ENCODE measurements around the gene EIF1.

The EIF1 gene

GRCh38 chr17:41738077-41738800 lies 49.6 kb downstream of the EIF1 start:
- Histone ChIP-seq H2BK5ac (ENCODE audit: low read length) (peak overlapping the region; percentile 40), H2BK120ac (ENCODE audit: low read depth, low read length) (peak overlapping the region; percentile 48), H3K4me3 (ENCODE audit: low read length in 2 of 2) (no peak overlapping the region), H3K4me1 (ENCODE audit: control insufficient read depth in 2 of 2, insufficient read depth in 1 of 2, low read depth in 1 of 2, low read length in 2 of 2) (peaks cover 6 to 9% of the 10 kb centered on the region in 2 donors), H4K91ac (ENCODE audit: low read depth, low read length, poor library complexity) (peak overlapping the region; percentile 18), H2BK12ac (ENCODE audit: low read length) (peak overlapping the region; percentile 8), H4K8ac (ENCODE audit: low read depth, low read length) (peak overlapping the region; percentile 70), H3K9me3 (replicated peaks in 1 of 2; ENCODE audit: control insufficient read depth in 2 of 2, insufficient read depth in 1 of 2, low read depth in 1 of 2, low read length in 2 of 2) (no peaks in the 10 kb centered on the region), H3K18ac (ENCODE audit: low read length) (peak overlapping the region; percentile 86), H2BK15ac (ENCODE audit: low read length) (peak overlapping the region; percentile 34), H3K4ac (ENCODE audit: low read length) (peak overlapping the region; percentile 28), H2AK5ac (ENCODE audit: low read depth, low read length) (peak overlapping the region; percentile 97), H3K36me3 (replicated peaks in 1 of 2; ENCODE audit: control insufficient read depth in 2 of 2, insufficient read depth in 2 of 2, low read length in 2 of 2) (no peaks in the 10 kb centered on the region), H3K27ac (replicated peaks; ENCODE audit: low read length) (no peak overlapping the region), H3K4me2 (ENCODE audit: insufficient read depth, low read length, poor library complexity, severe bottlenecking) (no peak overlapping the region), H3K23ac (ENCODE audit: low read depth, low read length, poor library complexity) (no peak overlapping the region), H2AFZ (ENCODE audit: low read length) (peak overlapping the region; percentile 95), H3K9ac (ENCODE audit: low read depth, low read length, poor library complexity) (no peak overlapping the region), H3K27me3 (ENCODE audit: control insufficient read depth in 3 of 3, insufficient read depth in 3 of 3, low read depth in 1 of 3, low read length in 3 of 3) (peaks cover 5 to 34% (median 34%) of the 10 kb centered on the region in 3 experiments), H3K14ac (ENCODE audit: low read length) (no peak overlapping the region), H3K79me1 (ENCODE audit: low read depth, low read length) (no peaks in the 10 kb centered on the region)
- no CpG with 5 or more reads among the region's 10 CpGs for WGBS, 2 donors (ENCODE audit: extremely low coverage in 2 of 2, insufficient read length in 2 of 2, insufficient replicate concordance in 1 of 2)
- DNase-seq (ENCODE audit: low spot score): peak; percentile 82

DNA sequence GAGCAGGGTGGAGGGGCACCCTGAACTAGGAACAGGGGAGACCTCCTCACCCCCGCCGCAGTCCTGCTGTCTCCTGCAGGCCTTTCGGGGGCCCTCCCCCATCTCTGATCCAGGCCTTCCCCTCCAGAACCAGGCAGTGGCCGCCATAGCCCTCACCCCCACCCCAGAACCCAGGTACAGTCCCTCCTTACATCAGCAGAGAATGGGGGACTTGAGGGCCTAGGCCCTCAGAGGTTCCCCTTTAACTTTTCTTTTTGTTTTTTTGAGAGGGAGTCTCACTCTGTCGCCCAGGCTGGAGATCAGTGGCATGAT lies 50.1 kb downstream of the EIF1 start:
- Histone ChIP-seq H3K79me1 (ENCODE audit: low read depth, low read length) (no peaks in the 10 kb centered on the region), H3K4me1 (ENCODE audit: control insufficient read depth in 2 of 2, insufficient read depth in 1 of 2, low read depth in 1 of 2, low read length in 2 of 2) (peaks cover 4 to 7% of the 10 kb centered on the region in 2 donors), H4K8ac (ENCODE audit: low read depth, low read length) (no peak overlapping the region), H3K23ac (ENCODE audit: low read depth, low read length, poor library complexity) (no peak overlapping the region), H3K4ac (ENCODE audit: low read length) (peak overlapping the region; percentile 28), H2AFZ (ENCODE audit: low read length) (peak overlapping the region; percentile 95), H3K18ac (ENCODE audit: low read length) (peak overlapping the region; percentile 86), H2AK5ac (ENCODE audit: low read depth, low read length) (peak overlapping the region; percentile 97), H4K91ac (ENCODE audit: low read depth, low read length, poor library complexity) (peak overlapping the region; percentile 18), H3K9ac (ENCODE audit: low read depth, low read length, poor library complexity) (no peak overlapping the region), H3K4me3 (ENCODE audit: low read length in 2 of 2) (no peak overlapping the region), H2BK120ac (ENCODE audit: low read depth, low read length) (peak overlapping the region; percentile 48), H2BK12ac (ENCODE audit: low read length) (peak overlapping the region; percentile 8), H3K14ac (ENCODE audit: low read length) (no peak overlapping the region), H3K27me3 (ENCODE audit: control insufficient read depth in 3 of 3, insufficient read depth in 3 of 3, low read depth in 1 of 3, low read length in 3 of 3) (peaks cover 2 to 33% (median 28%) of the 10 kb centered on the region in 3 experiments), H2BK15ac (ENCODE audit: low read length) (peak overlapping the region; percentile 34), H2BK5ac (ENCODE audit: low read length) (peak overlapping the region; percentile 40), H3K9me3 (replicated peaks in 1 of 2; ENCODE audit: control insufficient read depth in 2 of 2, insufficient read depth in 1 of 2, low read depth in 1 of 2, low read length in 2 of 2) (no peaks in the 10 kb centered on the region), H3K4me2 (ENCODE audit: insufficient read depth, low read length, poor library complexity, severe bottlenecking) (no peak overlapping the region), H3K27ac (replicated peaks; ENCODE audit: low read length) (no peak overlapping the region), H3K36me3 (replicated peaks in 1 of 2; ENCODE audit: control insufficient read depth in 2 of 2, insufficient read depth in 2 of 2, low read length in 2 of 2) (no peaks in the 10 kb centered on the region)
- DNase-seq (ENCODE audit: low spot score): no peak
- no CpG with 5 or more reads among the region's 5 CpGs for WGBS, 2 donors (ENCODE audit: extremely low coverage in 2 of 2, insufficient read length in 2 of 2, insufficient replicate concordance in 1 of 2)

DNA sequence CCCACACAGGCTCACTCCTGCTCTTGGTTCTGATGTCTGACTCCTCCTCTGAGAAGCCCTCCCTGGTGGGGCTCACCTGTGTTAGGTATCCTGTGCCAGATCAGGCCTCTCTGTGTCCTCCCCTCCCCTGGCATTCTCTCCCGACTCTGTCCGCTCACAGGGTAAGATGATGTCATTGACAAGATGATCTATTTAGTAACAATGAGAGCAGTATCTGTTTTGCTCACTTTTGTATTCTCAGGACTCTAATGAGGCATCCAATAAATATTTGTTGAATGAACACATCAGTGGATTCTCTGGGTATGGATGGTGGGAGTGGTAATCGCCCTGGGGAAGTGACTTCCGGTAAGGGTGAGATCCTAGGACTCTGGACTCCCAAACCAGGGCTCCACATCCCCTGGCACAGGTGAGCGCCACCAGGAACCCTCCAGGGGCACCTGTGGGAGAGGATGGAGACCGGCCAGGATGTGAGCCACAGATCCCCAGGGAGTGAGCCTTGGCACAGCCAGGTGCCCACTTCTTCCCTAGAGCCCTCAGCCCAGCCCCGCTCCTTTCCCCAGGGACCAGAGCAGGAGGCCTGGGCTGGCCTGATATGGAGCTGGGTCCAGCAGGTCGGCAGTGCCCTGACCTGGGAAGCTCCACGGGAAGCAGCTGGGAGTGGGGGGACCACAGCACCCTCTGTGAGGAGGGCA lies 51.1 kb downstream of the EIF1 start:
- Histone ChIP-seq H3K27ac (replicated peaks; ENCODE audit: low read length) (no peak overlapping the region), H3K36me3 (replicated peaks in 1 of 2; ENCODE audit: control insufficient read depth in 2 of 2, insufficient read depth in 2 of 2, low read length in 2 of 2) (no peaks in the 10 kb centered on the region), H4K91ac (ENCODE audit: low read depth, low read length, poor library complexity) (no peak overlapping the region), H2BK12ac (ENCODE audit: low read length) (peak overlapping the region; percentile 4), H4K8ac (ENCODE audit: low read depth, low read length) (no peak overlapping the region), H3K4me2 (ENCODE audit: insufficient read depth, low read length, poor library complexity, severe bottlenecking) (no peak overlapping the region), H3K18ac (ENCODE audit: low read length) (peak overlapping the region; percentile 25), H3K79me1 (ENCODE audit: low read depth, low read length) (no peaks in the 10 kb centered on the region), H3K9me3 (replicated peaks in 1 of 2; ENCODE audit: control insufficient read depth in 2 of 2, insufficient read depth in 1 of 2, low read depth in 1 of 2, low read length in 2 of 2) (no peaks in the 10 kb centered on the region), H2BK15ac (ENCODE audit: low read length) (peak overlapping the region; percentile 4), H2BK5ac (ENCODE audit: low read length) (no peak overlapping the region), H2BK120ac (ENCODE audit: low read depth, low read length) (no peak overlapping the region), H3K23ac (ENCODE audit: low read depth, low read length, poor library complexity) (no peak overlapping the region), H3K4me3 (ENCODE audit: low read length in 2 of 2) (no peak overlapping the region), H3K27me3 (ENCODE audit: control insufficient read depth in 3 of 3, insufficient read depth in 3 of 3, low read depth in 1 of 3, low read length in 3 of 3) (peaks cover 2 to 30% (median 22%) of the 10 kb centered on the region in 3 experiments), H3K14ac (ENCODE audit: low read length) (no peak overlapping the region), H2AK5ac (ENCODE audit: low read depth, low read length) (peak overlapping the region; percentile 72), H3K4me1 (ENCODE audit: control insufficient read depth in 2 of 2, insufficient read depth in 1 of 2, low read depth in 1 of 2, low read length in 2 of 2) (peaks cover 4 to 6% of the 10 kb centered on the region in 2 donors), H2AFZ (ENCODE audit: low read length) (peak overlapping the region; percentile 46), H3K4ac (ENCODE audit: low read length) (no peak overlapping the region), H3K9ac (ENCODE audit: low read depth, low read length, poor library complexity) (no peak overlapping the region)
- no CpG with 5 or more reads among the region's 9 CpGs for WGBS, 2 donors (ENCODE audit: extremely low coverage in 2 of 2, insufficient read length in 2 of 2, insufficient replicate concordance in 1 of 2)
- DNase-seq (ENCODE audit: low spot score): no peak

DNA sequence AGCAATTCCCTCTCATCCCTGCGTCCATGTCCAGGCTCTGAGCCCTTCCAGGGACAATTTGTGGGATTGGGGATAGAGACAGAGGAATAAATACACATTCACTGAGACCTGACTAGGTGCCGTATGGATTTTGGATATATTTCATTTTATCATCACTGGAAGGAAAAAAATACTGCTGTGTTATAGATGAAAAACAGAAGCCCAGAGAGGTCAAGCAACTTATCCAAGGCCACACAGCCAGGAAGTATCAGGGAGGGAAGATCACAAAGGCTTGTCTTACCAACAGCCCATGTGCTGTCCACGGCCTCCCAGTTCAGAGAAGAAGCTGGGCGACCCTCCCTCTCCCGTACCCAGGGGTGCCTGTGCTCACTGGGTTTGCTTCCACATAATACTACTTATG lies 51.8 kb downstream of the EIF1 start:
- Histone ChIP-seq H3K9me3 (replicated peaks in 1 of 2; ENCODE audit: control insufficient read depth in 2 of 2, insufficient read depth in 1 of 2, low read depth in 1 of 2, low read length in 2 of 2) (no peaks in the 10 kb centered on the region), H2BK5ac (ENCODE audit: low read length) (no peak overlapping the region), H3K36me3 (replicated peaks in 1 of 2; ENCODE audit: control insufficient read depth in 2 of 2, insufficient read depth in 2 of 2, low read length in 2 of 2) (no peaks in the 10 kb centered on the region), H3K27me3 (ENCODE audit: control insufficient read depth in 3 of 3, insufficient read depth in 3 of 3, low read depth in 1 of 3, low read length in 3 of 3) (peaks cover 2 to 25% (median 15%) of the 10 kb centered on the region in 3 experiments), H2AK5ac (ENCODE audit: low read depth, low read length) (peak overlapping the region; percentile 72), H3K4me2 (ENCODE audit: insufficient read depth, low read length, poor library complexity, severe bottlenecking) (no peak overlapping the region), H3K4ac (ENCODE audit: low read length) (no peak overlapping the region), H3K18ac (ENCODE audit: low read length) (peak overlapping the region; percentile 7), H2BK120ac (ENCODE audit: low read depth, low read length) (no peak overlapping the region), H3K4me3 (ENCODE audit: low read length in 2 of 2) (no peak overlapping the region), H3K4me1 (ENCODE audit: control insufficient read depth in 2 of 2, insufficient read depth in 1 of 2, low read depth in 1 of 2, low read length in 2 of 2) (peaks cover 4 to 5% of the 10 kb centered on the region in 2 donors), H4K8ac (ENCODE audit: low read depth, low read length) (no peak overlapping the region), H3K27ac (replicated peaks; ENCODE audit: low read length) (no peak overlapping the region), H4K91ac (ENCODE audit: low read depth, low read length, poor library complexity) (no peak overlapping the region), H2BK12ac (ENCODE audit: low read length) (no peak overlapping the region), H3K9ac (ENCODE audit: low read depth, low read length, poor library complexity) (no peak overlapping the region), H2AFZ (ENCODE audit: low read length) (no peak overlapping the region), H2BK15ac (ENCODE audit: low read length) (no peak overlapping the region), H3K14ac (ENCODE audit: low read length) (no peak overlapping the region), H3K79me1 (ENCODE audit: low read depth, low read length) (no peaks in the 10 kb centered on the region), H3K23ac (ENCODE audit: low read depth, low read length, poor library complexity) (no peak overlapping the region)
- WGBS, 2 donors (ENCODE audit: extremely low coverage in 2 of 2, insufficient read length in 2 of 2, insufficient replicate concordance in 1 of 2): no CpG with 5 or more reads among the region's 5 CpGs
- no peak for DNase-seq (ENCODE audit: low spot score)
